Left lung (tissue), 10 donors: Measurements from ENCODE around the gene FOXK1. TPM values are rescaled to one million over a fixed set of nuclear protein-coding genes. Genes with fewer than 3 reads are reported as not detected.

Source experiments
- ATAC-seq: fragments of 200-7000 bp; cut with Tn5 transposase; one replicate; pipeline ENCODE4 v1.9.1; 2020; ENCODE audit warnings: moderate library complexity
- DNase-seq, 4 donors: peaks; one replicate each; pipeline ENCODE4 v3.0.0-alpha.2; 2013 to 2020
- H3K27ac ChIP-seq, 2 donors: fragments of 200-600 bp; sonication (generic) in 1 of 2; one replicate each; pipeline versions ENCODE4 v1.5.0 to v1.8.0; 2020 to 2021
- H3K27me3 ChIP-seq, 2 donors: fragments of 200-600 bp; sonication (generic) in 1 of 2; one replicate each; pipeline versions ENCODE4 v1.5.0 to v1.8.0; 2020 to 2021
- H3K36me3 ChIP-seq, 2 donors: fragments of 200-600 bp; sonication (generic) in 1 of 2; one replicate each; pipeline versions ENCODE4 v1.5.0 to v1.8.0; 2020 to 2021
- H3K4me1 ChIP-seq, 2 donors: fragments of 200-600 bp; one replicate each; pipeline ENCODE4 v1.8.0; 2021
- H3K4me3 ChIP-seq, 2 donors: fragments of 200-600 bp; sonication (generic) in 1 of 2; one replicate each; pipeline versions ENCODE4 v1.5.0 to v1.8.0; 2020 to 2021; ENCODE audit warnings: mild to moderate bottlenecking in 1 of 2
- H3K9me3 ChIP-seq, 2 donors: fragments of 200-600 bp; sonication (generic) in 1 of 2; one replicate each; pipeline versions ENCODE4 v1.5.0 to v1.8.0; 2020 to 2021
- intact Hi-C, 2 donors: fragments of 100-400 bp; cut with DNase I; formaldehyde crosslinking; loops; one replicate each; pipeline versions ENCODE4 v1.11.2 to v1.14.2; 2022
- polyA plus RNA-seq, 6 donors: library from polyadenylated mRNA; unstranded; fragments of 120-200 nt; gene quantifications; one replicate each; pipeline ENCODE4 v1.2.1, GENCODE V29; 2013; ENCODE audit not compliant: insufficient read length in 6 of 6
- total RNA-seq, 2 donors: library from RNA; stranded (reverse); fragmentation: NEBNext Ultra II Directional; extraction: Animal tissue kit (Norgen Biotek cat#: 25700); gene quantifications; one replicate each; pipeline ENCODE4 v1.2.1, GENCODE V29; 2021
- TF ChIP-seq, protein P1 (sequence below), 2 donors: fragments of 200-600 bp; sonication (generic) in 1 of 2; IDR thresholded peaks; one replicate each; pipeline versions ENCODE4 v1.5.0 to v1.8.0; 2021; ENCODE audit warnings: antibody characterized with exemption in 2 of 2
- donor health status: DM: no; HTN: yes; CAD: no.
- donor health status: DM: no; HTN: no; CAD: no.

The FOXK1 gene
- total and polyA plus RNA-seq, 8 donors: 15.1 to 29.2 (median 18.8) TPM

GRCh38 chr7:4648111-4648510 lies 34.0 kb upstream of the FOXK1 start:
- DNase-seq: no peak
- Histone ChIP-seq H3K27me3 (no peaks in the 10 kb centered on the region), H3K36me3 (no peaks in the 10 kb centered on the region), H3K9me3 (no peaks in the 10 kb centered on the region), H3K4me1 (no peaks in the 10 kb centered on the region), H3K27ac (no peak overlapping the region), H3K4me3 (no peak overlapping the region)
- TF ChIP-seq, protein P1, sequence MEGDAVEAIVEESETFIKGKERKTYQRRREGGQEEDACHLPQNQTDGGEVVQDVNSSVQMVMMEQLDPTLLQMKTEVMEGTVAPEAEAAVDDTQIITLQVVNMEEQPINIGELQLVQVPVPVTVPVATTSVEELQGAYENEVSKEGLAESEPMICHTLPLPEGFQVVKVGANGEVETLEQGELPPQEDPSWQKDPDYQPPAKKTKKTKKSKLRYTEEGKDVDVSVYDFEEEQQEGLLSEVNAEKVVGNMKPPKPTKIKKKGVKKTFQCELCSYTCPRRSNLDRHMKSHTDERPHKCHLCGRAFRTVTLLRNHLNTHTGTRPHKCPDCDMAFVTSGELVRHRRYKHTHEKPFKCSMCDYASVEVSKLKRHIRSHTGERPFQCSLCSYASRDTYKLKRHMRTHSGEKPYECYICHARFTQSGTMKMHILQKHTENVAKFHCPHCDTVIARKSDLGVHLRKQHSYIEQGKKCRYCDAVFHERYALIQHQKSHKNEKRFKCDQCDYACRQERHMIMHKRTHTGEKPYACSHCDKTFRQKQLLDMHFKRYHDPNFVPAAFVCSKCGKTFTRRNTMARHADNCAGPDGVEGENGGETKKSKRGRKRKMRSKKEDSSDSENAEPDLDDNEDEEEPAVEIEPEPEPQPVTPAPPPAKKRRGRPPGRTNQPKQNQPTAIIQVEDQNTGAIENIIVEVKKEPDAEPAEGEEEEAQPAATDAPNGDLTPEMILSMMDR (IDR thresholded peaks at IDR 0.05): no peak
- no peak for ATAC-seq
- intact Hi-C loops: no loop called here

DNA sequence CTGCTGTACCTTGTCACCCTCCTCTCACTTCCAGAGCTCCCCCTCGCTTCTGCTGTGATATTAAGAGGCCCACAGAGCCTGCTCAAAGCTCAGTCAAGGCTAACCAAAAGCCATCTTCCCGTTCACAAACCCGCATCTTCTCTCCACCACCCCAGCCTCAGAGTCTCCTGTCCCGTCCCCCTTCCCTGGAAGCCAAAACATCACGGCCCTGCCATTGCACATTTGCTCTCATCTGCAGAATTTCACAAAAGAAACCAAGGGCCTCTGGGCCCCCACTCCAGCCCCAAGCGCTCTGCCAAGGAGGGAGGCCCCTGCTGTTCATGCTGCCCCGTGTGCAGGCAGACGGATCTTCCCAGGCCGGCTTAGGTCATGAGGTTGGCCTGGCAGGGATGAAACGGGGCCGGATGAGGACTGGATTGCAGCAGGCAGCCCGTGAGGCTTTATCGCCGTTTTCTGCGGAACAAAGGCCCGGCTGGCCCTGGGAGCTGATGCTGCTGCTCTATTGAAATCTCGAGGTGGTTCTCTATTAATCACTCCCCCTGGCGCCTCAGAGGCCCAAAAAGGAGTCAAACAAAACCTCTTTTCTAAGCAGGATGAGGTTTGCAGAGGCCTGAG lies 31.6 kb upstream of the FOXK1 start:
- Histone ChIP-seq H3K4me1 (no peaks in the 10 kb centered on the region), H3K27me3 (no peaks in the 10 kb centered on the region), H3K27ac (no peak overlapping the region), H3K4me3 (no peak overlapping the region), H3K36me3 (no peaks in the 10 kb centered on the region), H3K9me3 (no peaks in the 10 kb centered on the region)
- ATAC-seq (no peak), DNase-seq (no peak)
- intact Hi-C loops: no loop called here
- TF ChIP-seq, protein P1 (IDR thresholded peaks at IDR 0.05): no peak

GRCh38 chr7:4653771-4654170 lies 28.3 kb upstream of the FOXK1 start:
- ATAC-seq: no peak
- intact Hi-C loops: no loop called here
- Histone ChIP-seq H3K4me3 (no peak overlapping the region), H3K4me1 (no peaks in the 10 kb centered on the region), H3K27me3 (no peaks in the 10 kb centered on the region), H3K36me3 (no peaks in the 10 kb centered on the region), H3K27ac (no peak overlapping the region), H3K9me3 (peaks cover 0 to 2% of the 10 kb centered on the region in 2 donors)
- DNase-seq: no peak
- TF ChIP-seq, protein P1 (IDR thresholded peaks at IDR 0.05): no peak

DNA sequence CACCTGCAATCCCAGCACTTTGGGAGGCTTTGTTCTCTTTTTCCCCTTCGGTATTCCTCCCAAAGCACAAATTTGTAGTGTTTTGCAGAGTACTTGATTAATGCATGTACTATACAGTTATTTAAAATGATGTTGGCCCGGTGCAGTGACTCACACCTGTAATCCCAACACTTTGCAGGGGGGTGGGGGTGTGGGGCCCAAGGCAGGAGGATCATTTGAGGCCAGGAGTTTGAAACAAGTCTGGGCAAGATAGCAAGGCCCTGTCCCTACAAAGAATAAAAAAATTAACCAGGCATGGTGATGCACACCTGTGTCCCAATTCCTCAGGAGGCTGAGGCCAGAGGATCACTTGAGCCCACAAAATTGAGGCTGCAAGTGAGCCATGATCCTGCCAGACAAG lies 26.8 kb upstream of the FOXK1 start:
- TF ChIP-seq, protein P1 (IDR thresholded peaks at IDR 0.05): no peak
- no peak for DNase-seq

GRCh38 chr7:4655896-4656295 lies 26.2 kb upstream of the FOXK1 start:
- ATAC-seq (no peak), DNase-seq (no peak)
- Histone ChIP-seq H3K9me3 (peaks cover 0 to 14% of the 10 kb centered on the region in 2 donors), H3K4me1 (no peaks in the 10 kb centered on the region), H3K4me3 (no peak overlapping the region), H3K27ac (no peak overlapping the region), H3K27me3 (no peaks in the 10 kb centered on the region), H3K36me3 (no peaks in the 10 kb centered on the region)
- intact Hi-C loops: no loop called here
- TF ChIP-seq, protein P1 (IDR thresholded peaks at IDR 0.05): no peak

More for the DNA sequence above, 26.8 kb upstream of the FOXK1 start:
- Histone ChIP-seq H3K9me3 (peaks cover 0 to 14% of the 10 kb centered on the region in 2 donors), H3K4me1 (no peaks in the 10 kb centered on the region), H3K27me3 (no peaks in the 10 kb centered on the region), H3K4me3 (no peak overlapping the region), H3K36me3 (no peaks in the 10 kb centered on the region), H3K27ac (no peak overlapping the region)
- no peak for ATAC-seq
- intact Hi-C loops: no loop called here
